ENCODE data around the gene RBKS.

RBKS gene

DNA sequence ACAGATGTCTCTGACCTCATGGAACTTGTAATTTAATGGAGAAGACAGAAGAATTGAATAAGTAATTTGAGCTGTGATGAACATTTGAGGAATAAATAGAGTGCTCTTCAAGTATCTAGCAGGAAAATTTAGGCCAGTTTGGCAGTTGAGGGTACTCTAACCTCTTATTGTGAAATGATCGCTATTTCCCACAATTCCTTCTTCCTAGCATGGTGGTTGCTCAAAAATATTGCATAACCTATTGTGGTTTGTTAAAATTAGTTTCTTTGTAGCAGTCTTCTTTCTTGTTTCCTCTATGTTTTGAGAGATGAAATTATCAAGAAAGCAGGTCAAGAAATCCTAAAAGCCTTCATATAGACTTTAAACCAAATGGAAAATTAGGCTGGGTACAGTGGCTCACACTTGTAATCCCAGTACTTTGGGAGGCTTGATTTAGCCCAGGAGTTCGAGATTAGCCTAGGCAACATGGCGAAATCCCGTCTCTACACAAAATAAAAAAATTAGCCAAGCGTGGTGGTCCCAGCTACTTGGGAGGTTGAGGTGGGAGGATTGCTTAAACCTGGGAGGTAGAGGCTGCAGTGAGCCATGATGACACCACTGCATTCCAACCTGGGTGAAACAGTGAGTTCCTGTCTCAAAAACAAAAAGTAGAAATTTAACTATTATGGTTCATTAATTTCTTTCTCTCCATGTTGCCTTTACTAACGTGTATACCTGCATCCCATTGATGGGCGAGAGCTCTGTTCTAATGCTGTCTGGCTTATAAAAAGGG is 58.7 kb downstream of the RBKS start:
- no peak for DNase-seq (ENCODE audit: low spot score)

DNA sequence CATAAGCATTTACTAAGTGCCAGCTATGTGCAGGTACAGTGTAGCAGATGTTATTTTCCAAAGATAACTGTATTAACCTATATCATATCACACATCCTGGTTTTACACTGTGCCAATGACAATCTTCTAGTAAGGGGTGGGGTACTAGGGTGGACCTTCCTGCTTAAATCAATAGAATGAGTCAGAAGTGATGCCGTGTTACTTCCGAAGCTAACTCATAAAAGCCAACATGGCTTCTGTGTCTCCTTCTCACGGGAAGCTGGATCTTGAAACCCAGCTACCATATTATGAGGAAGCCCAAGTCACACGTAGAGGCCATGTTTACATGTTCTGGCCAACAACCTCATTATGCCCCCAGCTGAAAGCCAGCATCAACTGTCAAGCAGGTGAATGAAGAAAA is 59.5 kb downstream of the RBKS start:
- DNase-seq (ENCODE audit: low spot score), result no peak

DNA sequence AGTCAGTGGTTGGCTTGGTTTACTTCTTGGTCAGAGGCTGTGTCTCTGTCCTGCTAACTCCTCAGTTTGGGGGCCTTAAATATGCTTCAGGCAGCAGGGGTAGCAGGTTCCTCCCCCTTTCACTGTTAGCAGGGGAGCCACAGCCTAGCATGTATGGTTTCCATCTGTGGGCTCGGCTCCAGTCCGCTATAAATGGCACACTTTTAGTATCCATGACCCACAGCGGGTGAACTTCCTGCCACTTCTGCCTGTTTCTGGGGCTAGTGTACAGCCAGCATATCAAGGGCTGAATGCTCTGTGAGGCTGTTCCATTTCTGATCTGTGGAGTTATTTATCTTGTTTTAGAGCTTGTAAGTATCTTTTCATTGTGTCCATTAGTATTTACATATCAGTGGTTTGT is 60.4 kb downstream of the RBKS start:
- DNase-seq (ENCODE audit: low spot score), result no peak

DNA sequence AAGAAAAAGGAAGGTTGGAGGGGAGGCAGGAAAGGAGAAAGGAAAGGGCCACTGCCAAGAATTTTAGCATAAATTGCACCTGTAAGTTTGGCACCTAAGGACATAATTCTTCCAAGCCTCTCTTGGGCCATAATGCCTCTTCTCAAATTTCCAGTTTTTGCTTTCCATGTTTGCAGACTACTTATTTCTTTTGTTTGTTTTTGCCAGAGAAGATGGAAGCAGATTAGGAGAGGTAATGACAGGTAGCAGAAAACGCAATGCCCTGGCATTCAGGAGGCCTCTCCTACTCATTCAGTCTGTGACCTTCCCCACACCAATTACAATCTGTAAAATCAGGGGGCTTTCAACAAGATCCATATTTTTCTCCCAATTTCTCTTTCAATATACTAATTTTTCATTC is 61.9 kb downstream of the RBKS start:
- DNase-seq (ENCODE audit: low spot score), result no peak

DNA sequence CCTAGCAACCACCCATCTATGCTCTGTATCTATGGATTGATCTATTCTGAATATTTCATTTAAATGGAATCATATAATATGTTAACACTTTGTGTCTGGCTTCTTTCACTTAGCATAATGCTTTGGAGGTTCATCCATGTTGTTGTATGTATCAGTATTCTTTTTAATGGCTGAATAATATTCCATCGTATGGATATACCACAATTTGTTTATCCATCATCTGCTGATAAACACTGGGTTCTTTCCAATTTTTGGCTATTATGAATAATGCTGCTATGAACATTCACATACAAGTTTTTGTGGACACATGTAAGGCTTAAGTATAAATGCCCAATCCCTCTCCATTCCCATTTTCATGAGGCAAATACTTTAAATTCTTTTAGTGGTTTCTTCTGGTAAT is 65.8 kb downstream of the RBKS start:
- DNase-seq (ENCODE audit: low spot score), result no peak

DNA sequence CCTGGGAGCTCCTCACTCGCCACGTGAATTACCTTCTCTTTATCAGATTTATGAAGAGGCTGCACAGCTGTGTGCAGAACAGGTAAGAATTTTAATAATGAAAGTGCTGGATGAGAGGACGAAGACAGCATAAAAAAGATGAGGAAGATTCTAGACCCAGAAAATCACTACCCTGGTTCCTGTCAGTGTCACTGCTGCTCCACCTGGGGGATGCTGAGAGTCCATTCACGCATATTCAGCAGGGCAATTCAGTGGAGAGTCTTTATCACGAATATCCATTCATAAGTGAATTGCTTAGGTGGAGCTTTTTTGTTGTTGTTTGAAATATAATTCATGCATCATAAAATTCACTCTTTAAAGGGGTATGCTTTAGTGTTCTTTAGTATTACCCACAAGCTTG is 66.6 kb downstream of the RBKS start:
- DNase-seq (ENCODE audit: low spot score), result no peak

DNA sequence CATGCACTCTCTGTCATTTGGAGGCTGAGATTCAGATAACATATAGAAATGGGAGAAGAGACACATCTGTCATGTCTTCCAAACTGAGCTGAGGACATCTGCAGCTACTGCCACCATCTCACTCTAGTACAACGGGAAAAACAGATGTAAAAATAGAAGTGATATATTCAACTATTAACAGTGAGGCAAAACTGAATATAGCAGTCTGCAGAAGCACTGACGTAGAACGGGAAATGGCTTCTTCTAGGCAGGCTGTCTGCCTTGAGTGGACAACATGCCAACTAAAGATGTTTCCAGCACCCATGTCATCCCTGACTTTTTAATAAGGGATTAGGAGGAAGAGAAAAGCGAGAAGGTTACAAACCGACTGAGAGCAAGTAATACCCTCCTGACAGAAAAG is 67.1 kb downstream of the RBKS start:
- DNase-seq (ENCODE audit: low spot score), result no peak

DNA sequence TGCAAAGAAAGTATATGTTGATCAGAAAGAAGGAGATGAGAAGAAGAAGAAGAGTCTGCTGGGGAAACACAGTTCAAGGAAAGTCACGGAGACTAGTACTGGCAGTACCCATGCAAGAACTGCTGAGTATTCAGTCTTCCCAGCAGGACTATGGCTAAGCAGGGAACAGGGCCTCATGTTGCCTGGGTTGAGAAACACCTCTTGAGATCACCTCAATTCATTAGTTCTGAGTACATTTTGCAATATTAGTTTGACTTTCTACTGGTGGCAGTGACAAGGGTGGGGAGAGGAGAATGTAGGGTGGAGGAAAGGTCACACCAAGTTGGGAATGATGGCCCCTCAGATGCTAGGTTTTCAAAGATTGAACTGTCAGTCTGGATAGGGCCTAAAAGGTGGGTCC is 68.1 kb downstream of the RBKS start:
- no peak for DNase-seq (ENCODE audit: low spot score)

DNA sequence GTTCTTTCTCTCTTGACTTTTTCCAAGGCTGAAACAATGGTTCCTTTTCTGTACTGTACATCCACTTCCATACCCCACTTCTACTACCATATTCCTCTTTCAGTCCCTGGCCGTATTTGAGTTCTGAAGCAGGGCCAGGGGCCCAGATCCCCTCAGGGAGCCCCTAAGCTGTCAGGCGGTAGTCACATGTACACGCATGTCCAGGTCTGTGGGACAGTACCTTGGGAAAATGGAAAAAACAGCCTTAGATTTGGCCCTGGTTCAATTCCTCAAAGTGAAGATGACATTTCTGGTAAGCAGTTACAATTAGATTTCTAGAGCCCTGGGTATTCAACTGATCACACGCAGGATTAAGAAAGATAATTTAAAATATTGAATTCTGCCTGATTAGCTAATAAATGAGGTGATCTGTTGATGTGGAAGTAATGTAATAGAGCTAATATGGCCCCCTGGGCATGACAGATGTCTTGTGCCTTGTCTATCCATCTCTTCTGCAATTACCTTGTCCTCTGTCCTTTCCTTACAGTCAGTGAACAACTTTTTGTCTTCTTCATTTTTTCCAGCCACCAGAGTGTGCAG is 74.2 kb downstream of the RBKS start:
- DNase-seq (ENCODE audit: low spot score), result no peak

DNA sequence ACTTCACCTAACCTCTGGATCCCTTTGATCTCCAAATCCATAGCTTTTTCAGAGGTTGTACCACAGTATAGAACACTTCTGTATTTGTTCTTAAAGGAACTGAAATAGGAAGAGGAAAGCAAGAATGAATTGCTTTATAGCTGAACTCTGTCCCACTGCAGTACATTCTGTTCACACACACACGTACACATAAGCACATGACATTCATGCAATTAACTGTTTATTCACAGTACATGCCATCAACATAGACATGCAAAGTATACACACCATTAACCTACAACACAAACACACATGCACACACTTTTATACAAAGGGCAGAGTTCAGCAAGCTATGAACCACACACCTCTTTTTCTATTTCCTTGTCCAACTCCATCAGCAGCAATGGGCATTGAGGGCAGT is 75.4 kb downstream of the RBKS start:
- DNase-seq (ENCODE audit: low spot score), result no peak

DNA sequence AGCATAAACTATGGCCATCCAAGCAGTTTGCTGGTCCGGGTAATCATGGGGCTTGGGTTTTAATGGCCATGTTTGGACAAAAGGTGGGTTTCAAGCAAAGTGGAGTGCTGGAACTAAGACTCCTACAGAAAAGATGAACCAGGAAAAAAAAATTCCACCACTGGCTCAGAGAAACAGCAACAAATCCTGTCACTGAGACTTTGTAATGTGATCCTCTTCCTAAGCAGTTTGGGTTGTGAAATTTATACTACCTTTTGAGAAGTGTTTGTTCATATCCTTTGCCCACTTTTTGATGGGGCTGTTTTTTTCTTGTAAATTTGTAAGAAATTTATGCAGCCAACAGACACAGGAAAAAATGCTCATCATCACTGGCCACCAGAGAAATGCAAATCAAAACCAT is 78.4 kb downstream of the RBKS start:
- DNase-seq (ENCODE audit: low spot score), result no peak

DNA sequence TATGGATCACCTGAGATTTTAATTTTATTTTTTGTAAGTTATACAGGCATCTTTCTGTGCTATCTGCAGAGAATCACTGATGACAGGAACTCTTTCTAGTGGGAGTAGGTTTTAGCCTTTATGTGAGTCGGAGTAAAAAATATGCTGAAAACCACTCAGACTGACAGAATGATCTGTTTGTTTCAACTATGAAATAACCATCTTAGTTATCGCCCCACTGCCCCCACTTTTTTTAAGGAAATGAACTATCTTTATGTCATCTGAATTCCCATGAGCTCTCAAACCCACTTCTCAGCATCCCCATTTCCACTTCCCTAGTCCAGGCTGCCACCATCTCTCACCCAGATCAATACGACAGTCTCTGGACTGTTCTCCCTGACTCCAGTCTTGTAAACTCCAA is 79.7 kb downstream of the RBKS start:
- no peak for DNase-seq (ENCODE audit: low spot score)

DNA sequence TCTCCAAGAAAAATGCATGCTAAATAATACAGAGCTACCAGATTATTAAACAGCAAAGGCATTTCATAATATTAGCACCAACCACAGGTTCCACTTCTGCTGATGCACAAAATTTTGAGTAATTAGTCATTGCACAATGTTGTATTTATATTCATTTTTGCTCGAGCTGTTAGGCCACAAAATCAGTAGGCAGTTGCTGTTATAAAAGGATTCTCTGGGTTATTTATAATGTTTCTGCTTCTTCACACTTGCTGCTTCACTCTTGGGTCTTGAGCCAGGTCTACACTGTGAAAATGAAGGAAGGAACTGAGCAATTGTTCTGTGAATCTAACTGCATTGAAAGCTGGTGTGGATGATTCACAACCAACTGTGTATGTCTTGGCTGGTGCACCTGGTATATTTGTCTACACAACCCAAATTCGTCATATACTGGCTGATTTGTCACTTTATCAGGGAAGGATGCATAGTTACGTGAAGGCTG is 80.4 kb downstream of the RBKS start:
- DNase-seq (ENCODE audit: low spot score), result no peak

DNA sequence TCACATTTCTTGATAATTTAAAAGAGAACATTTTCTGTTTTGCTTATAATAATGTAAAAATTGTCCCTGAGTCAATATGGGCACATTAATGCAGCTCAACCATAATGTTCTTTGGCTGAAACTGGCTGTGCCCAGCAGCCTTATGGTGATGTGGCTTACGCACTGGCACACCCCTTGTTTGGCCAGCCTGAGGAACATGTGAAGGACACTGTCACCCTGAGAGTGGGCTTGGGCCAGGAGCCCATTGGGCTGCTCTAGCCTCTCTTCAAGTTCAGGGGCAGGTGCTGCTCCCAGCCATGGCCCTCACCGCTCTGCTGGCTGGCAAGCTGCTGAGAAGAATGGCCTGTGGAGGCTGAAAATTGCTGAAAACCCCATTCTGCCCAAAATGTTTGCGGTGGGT is 81.2 kb downstream of the RBKS start:
- no peak for DNase-seq (ENCODE audit: low spot score)

DNA sequence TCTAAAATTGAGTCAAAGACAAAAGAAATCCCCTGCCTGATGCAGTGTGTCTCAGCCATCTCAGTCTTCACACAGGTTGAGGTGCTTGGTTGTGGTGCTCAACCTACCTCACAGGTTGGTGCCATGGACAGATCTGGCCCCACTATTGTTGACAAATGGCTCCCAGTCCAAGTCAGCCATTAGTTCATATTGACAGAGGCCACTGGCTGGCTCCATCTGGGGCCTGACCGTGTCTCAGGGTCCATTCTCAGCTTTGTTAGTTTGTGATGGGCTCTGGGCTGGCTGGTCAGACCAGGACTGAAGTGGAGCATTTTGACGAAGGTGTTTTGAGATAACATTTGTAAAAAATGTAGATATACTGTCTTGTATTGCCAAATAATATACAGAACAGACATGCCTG is 81.8 kb downstream of the RBKS start:
- no peak for DNase-seq (ENCODE audit: low spot score)

DNA sequence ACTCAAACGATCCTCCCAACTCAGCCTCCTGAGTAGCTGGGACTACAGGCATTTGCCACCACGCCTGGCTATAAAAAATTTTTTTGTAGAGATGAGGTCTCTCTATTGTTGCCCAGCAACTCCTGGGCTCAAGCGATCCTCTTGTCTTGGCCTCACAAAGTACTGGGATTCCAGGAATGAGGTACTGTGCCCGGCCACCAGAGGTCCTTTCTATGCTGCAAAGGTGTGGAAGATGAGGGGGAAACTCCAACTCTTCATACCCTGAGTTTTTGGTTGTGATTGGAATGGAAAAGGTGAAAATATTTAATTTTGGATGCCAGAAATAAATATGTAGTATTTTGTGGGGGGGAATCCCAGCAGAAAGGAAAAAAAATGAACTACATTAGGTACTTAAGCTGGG is 82.7 kb downstream of the RBKS start:
- DNase-seq (ENCODE audit: low spot score), result peak; percentile 39

DNA sequence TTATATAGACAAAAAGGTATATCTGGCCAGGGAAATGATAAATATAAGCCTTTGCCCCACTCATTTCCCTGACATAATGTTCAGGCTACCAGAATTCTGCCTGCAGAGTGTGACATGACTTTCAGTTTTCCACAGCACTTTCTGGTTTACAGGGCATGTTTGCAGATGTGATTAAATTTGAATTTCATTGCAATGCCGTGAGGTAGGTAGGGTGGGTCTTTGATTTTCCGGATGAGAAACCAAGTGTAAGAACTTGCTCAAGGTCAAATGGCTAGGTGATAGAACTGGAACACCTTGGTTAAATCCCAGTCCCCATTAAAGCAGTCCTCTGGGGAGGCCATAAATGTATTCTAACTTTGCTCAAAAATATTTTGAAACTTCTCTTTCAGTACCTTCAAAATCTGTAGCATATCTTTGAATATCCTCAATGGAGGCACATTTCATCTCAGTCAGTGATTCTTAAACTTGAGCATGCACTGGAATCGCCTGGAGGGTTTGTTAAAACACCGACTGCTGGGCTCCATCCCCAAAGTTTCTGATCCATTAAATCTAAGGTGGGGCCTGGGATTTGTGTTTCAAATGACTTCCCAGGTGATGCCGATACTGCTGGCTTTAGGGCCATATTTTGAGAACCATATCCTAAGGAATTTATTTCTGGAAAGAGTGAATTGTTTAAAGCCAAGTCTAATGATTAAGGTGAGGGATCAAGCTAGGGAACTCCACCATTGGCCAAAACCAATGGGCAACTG is 83.7 kb downstream of the RBKS start:
- no peak for DNase-seq (ENCODE audit: low spot score)

DNA sequence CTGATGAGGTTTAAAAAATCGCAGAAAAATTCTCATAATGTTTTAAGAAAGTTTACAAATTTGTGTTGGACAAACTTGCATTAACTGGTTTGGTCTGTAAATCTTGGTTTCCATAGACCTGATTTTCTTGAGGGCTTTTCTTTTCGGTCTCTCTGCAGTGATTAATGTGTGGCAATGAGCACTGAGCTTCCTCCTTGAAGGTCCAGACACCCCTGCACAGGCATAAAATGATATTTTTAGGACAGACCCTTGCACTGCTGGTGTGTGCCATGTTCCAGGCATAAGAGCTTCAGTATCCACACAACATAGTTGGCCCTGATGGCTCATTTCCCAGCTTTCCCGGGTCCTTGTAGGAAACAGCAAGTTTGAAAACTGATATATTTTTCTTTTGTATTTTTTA is 85.0 kb downstream of the RBKS start:
- no peak for DNase-seq (ENCODE audit: low spot score)

DNA sequence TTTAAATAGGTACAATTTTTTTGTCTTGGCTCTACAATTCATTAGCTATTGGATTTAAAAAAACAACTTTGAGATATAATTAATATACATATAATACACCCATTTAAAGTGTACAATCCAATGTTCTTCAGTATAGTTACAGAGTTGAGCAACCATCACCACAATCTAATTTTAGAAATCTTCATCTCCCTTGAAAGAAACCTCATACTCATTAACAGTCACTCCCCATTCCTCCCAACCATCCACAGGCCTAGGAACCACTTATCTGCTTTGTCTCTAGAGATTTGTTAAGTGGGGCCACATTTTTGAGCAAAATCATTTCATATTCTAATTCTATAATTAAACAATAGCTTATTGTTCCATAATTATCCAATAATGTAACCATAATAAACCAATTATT is 86.0 kb downstream of the RBKS start:
- DNase-seq (ENCODE audit: low spot score), result no peak

DNA sequence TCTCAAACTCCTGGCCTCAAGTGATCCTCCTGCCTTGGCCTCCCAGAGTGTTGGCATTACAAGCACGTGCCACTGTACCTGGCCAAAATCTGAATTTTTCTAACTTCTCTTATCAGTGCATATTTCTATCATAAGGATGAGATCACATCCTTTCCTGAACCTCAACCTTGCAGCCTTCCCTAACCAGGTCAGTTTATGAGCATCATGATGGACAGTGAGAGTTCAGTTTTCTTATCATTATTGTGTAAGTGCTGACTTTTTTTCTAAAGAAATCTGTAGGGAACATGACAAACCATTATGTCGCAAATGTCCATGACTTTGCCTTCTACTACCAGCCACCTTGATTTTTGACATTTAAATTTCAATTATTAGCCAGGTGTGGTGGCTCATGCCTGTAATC is 87.1 kb downstream of the RBKS start:
- DNase-seq (ENCODE audit: low spot score), result no peak

DNA sequence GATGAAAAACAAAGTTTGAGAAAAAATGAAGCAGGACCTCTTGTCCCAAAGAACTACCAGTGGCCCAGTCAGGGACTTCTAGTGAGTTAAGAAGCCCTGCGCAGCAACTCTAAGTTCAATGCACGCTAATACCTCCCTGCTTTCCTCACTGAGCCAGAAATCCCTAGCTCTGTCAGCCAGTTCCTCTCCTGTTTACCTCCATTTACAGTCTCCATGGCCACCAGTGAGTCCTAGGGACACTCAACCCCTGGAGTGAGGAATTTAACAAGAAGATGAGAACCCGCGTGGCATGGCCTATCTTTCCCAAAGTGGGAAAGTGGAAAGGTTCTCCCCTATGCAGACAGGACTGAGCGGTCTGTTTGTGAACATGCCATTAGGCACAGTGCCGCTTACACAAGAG is 87.6 kb downstream of the RBKS start:
- no peak for DNase-seq (ENCODE audit: low spot score)

DNA sequence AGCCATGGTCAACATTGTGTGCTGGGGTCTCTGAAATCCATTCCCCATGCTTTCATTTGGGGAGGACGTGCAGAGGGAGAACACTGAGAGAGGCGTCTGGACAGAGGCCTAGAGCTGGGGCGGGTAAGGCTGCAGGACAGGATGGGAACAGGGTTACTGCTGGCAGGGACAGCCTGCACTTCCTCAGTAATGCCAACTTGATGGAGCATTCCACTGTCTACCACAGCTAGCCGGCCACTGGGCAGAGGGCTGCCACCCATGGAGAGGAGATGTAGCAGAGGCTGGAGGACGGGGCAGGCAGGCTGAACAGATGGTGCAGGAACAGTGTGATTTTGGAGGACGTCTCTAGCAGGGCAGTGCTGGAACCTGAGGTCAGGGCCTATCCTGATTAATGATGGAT is 89.3 kb downstream of the RBKS start:
- DNase-seq (ENCODE audit: low spot score), result no peak

DNA sequence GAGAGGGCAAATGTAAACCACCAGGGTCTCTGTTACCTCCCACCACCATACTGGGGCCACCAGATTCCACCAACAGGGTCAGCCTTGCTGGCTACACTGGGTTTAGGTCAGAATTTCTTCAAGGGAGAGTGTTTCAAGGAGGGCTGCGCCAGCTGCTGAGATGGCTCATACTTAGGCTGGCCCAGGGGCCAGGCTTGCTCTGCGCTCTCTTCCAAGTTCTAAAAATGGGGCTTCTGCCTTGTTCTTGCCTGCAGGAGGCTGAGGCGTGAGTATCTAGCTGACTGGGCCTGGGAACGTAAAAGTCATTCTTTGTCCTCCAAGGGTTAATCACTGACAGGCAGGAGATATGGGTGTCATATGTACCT is 90.6 kb downstream of the RBKS start:
- no peak for DNase-seq (ENCODE audit: low spot score)

Data from iPS-NIHi11 (cell line).